Right lobe of liver (tissue), 6 donors: ENCODE measurements around the gene KRT84. TPM values are rescaled to one million over a fixed set of nuclear protein-coding genes. Genes with fewer than 3 reads are reported as not detected.

Source experiments
- ATAC-seq, 4 donors: fragments of 200-7000 bp; cut with Tn5 transposase; one replicate each; pipeline ENCODE4 v1.9.1; 2020; ENCODE audit warnings: mild to moderate bottlenecking in 4 of 4, moderate library complexity in 4 of 4
- DNase-seq, 3 donors: peaks; one replicate each; pipeline ENCODE4 v3.0.0-alpha.2; 2020
- H3K27ac ChIP-seq, 3 donors: fragments of 200-600 bp; one replicate each; pipeline ENCODE4 v1.8.0; 2022
- H3K27me3 ChIP-seq, 2 donors: fragments of 200-600 bp; one replicate each; pipeline ENCODE4 v1.8.0; 2022
- H3K36me3 ChIP-seq, 4 donors: fragments of 200-600 bp; sonication (generic) in 1 of 4; one replicate each; pipeline versions ENCODE4 v1.5.1 to v1.8.0; 2017 to 2022; ENCODE audit warnings: control low read depth in 1 of 4
- H3K4me1 ChIP-seq, 4 donors: fragments of 200-600 bp; sonication (generic) in 1 of 4; one replicate each; pipeline versions ENCODE4 v1.5.1 to v1.8.0; 2017 to 2022; ENCODE audit warnings: control low read depth in 1 of 4
- H3K4me3 ChIP-seq, 3 donors: fragments of 200-600 bp; one replicate each; pipeline ENCODE4 v1.8.0; 2022
- H3K9me3 ChIP-seq, 4 donors: fragments of 200-600 bp; sonication (generic) in 1 of 4; one replicate each; pipeline versions ENCODE4 v1.5.1 to v1.8.0; 2017 to 2022; ENCODE audit warnings: control low read depth in 1 of 4
- POLR2A ChIP-seq: fragments of 450-650 bp; IDR thresholded peaks from one replicate; pipeline ENCODE4 v1.6.1; 2017; ENCODE audit warnings: antibody characterized with exemption, mild to moderate bottlenecking
- WGBS: methylation state at CpG from one replicate; pipeline ENCODE4 v1.1.6; 2018; ENCODE audit warnings: low coverage, low lambda C conversion rate; ENCODE audit not compliant: insufficient coverage; ENCODE audit errors: missing lambda C conversion rate; 5-methylcytosine and 5-hydroxymethylcytosine counted together
- intact Hi-C, 2 donors: fragments of 100-400 bp; cut with DNase I; formaldehyde crosslinking; loops; one replicate each; pipeline versions ENCODE4 v1.11.2 to v1.14.1; 2022
- total RNA-seq, 6 experiments: library from RNA; depleted of rRNA in 2 of 6; stranded (reverse); fragments of >200 nt in 2 of 6; fragmentation: NEBNext Ultra II Directional in 3 of 6; extraction: Animal tissue kit (Norgen Biotek cat#: 25700) in 3 of 6; gene quantifications; one replicate each; pipeline versions ENCODE4 v1.1.0 to v1.2.4, GENCODE V29; 2016 to 2023
- TF ChIP-seq, protein P1 (sequence below), 4 donors: fragments of 200-600 bp in 3 of 4; fragments of 450-650 bp in 1 of 4; IDR thresholded peaks; one replicate each; pipeline versions ENCODE4 v1.5.1 to v1.8.0; 2016 to 2022; ENCODE audit warnings: antibody characterized with exemption in 4 of 4, mild to moderate bottlenecking in 2 of 4
- donor health status: DM: no; HTN: yes; CAD: no.
- donor health status: DM: no; HTN: no; CAD: no.
- donor health status: DM: no; HTN: no; CAD: no.
- donor health status: DM: no; HTN: yes; CAD: no.
- donor health status: DM: no; HTN: yes; CAD: no.

Gene KRT84
- total RNA-seq, 6 experiments from 2014 or later = not detected

DNA sequence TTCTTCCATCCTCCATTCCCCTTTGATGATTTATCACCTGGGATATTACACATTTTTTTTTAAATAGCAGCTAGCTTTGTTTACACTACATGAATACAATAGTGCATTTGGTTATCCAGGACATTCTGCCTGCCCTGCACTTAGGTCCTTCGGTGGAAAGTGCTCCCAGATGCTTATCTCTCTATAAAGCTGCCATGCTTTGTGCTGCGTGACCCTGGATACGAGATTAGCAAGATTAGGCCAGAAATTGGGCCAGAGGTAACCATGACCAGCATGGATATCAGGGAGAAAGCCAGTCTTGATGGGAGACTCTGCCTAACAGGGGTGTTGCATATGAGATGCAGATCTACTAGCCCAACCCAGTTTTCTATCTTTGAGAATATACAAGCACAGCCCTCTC, 52.1 kb downstream of the KRT84 start:
- no peak for DNase-seq
- intact Hi-C loops = no loop called here
- Histone ChIP-seq H3K36me3 (no peaks in the 10 kb centered on the region), H3K27ac (no peak overlapping the region), H3K4me1 (peaks cover 0 to 29% (median 4%) of the 10 kb centered on the region in 4 donors), H3K27me3 (no peaks in the 10 kb centered on the region), H3K4me3 (no peak overlapping the region), H3K9me3 (no peaks in the 10 kb centered on the region)
- WGBS = 70% methylated on average over 2 of the region's 3 CpGs
- no peak for ATAC-seq
- TF ChIP-seq, protein P1, sequence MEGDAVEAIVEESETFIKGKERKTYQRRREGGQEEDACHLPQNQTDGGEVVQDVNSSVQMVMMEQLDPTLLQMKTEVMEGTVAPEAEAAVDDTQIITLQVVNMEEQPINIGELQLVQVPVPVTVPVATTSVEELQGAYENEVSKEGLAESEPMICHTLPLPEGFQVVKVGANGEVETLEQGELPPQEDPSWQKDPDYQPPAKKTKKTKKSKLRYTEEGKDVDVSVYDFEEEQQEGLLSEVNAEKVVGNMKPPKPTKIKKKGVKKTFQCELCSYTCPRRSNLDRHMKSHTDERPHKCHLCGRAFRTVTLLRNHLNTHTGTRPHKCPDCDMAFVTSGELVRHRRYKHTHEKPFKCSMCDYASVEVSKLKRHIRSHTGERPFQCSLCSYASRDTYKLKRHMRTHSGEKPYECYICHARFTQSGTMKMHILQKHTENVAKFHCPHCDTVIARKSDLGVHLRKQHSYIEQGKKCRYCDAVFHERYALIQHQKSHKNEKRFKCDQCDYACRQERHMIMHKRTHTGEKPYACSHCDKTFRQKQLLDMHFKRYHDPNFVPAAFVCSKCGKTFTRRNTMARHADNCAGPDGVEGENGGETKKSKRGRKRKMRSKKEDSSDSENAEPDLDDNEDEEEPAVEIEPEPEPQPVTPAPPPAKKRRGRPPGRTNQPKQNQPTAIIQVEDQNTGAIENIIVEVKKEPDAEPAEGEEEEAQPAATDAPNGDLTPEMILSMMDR (IDR thresholded peaks at IDR 0.05) = no peak
- no peak for TF ChIP-seq POLR2A

DNA sequence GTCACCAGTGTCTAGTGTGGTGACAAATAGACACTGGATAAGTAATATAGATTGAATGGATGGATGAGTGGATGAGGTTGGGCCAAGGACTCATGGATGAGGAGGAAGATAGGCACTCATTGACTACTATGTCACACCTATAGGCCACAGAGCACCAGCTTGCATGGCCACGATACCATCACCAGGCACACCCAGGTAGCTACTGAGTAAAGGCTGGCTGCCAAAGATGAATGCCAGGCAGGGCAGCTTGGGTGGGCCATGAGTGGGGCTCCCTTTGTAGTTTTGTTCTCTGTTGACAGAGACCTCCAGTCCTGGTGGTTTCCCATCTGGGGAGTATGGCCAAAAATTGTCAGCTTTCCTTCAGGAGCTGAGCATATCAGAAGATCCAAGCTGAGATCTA, 53.1 kb downstream of the KRT84 start:
- no peak overlapping the region for H3K27ac ChIP-seq
- no peak for DNase-seq
- no peak overlapping the region for H3K4me3 ChIP-seq
- no peaks in the 10 kb centered on the region for H3K27me3 ChIP-seq
- peaks cover 0 to 29% (median 4%) of the 10 kb centered on the region in 4 donors for H3K4me1 ChIP-seq
- H3K9me3 ChIP-seq = no peaks in the 10 kb centered on the region
- WGBS = no CpG with 5 or more reads among the region's 1 CpG
- no peaks in the 10 kb centered on the region for H3K36me3 ChIP-seq
- intact Hi-C loops = no loop called here
- no peak for TF ChIP-seq POLR2A
- TF ChIP-seq, protein P1 (IDR thresholded peaks at IDR 0.05) = no peak
- ATAC-seq = no peak

DNA sequence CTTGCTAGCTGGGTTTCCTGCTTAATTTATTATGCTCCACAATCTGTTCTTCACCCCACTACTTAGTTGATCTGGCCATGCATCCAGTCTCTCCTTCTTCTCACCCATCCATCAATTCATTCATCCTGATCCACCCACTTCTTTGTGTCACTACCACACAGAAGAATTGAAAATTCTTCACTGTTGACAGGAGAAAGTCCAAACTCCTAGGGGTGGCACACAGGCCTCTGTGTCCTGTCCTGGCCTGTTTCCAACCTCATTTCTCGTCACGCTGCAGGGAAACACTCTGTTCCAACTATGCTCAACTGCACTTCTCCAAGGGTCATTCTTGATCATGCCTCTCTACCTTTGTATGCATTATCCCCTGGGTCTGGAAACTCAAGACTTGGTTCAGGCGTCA, 53.6 kb downstream of the KRT84 start:
- H3K27ac ChIP-seq = no peak overlapping the region
- H3K36me3 ChIP-seq = no peaks in the 10 kb centered on the region
- TF ChIP-seq, protein P1 (IDR thresholded peaks at IDR 0.05) = no peak
- TF ChIP-seq POLR2A = no peak
- intact Hi-C loops = no loop called here
- peak; percentile 33 to 52 (median 36) for ATAC-seq
- WGBS = 53% methylated on average over 3 of the region's 3 CpGs
- H3K4me3 ChIP-seq = no peak overlapping the region
- H3K9me3 ChIP-seq = no peaks in the 10 kb centered on the region
- no peaks in the 10 kb centered on the region for H3K27me3 ChIP-seq
- H3K4me1 ChIP-seq = peaks cover 0 to 29% (median 4%) of the 10 kb centered on the region in 4 donors
- no peak for DNase-seq

DNA sequence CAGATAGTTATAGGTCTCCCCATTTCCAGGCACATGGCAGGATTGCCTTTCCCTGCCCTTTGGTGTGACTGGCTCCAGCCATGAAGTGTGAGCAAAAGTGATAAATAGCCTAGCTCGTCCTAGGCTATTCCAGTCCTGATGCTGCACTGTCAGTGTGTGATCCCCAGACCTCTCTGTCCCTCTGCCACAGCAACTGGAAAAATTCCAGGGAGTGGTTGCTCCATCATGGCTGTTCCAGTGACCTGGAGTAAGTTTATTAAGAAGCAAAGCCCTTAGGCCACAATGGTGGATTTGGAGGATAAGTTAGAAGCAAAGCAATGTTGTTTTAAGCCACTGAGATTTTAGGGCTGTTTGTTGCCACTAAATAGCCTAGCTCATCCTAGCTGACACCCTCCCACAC, 54.4 kb downstream of the KRT84 start:
- ATAC-seq (peak in 1 of 4 donors; percentile 34), DNase-seq (peak in 1 of 3 donors; percentile 63)
- Histone ChIP-seq H3K4me1 (peaks cover 0 to 29% (median 4%) of the 10 kb centered on the region in 4 donors), H3K27ac (no peak overlapping the region), H3K27me3 (no peaks in the 10 kb centered on the region), H3K36me3 (no peaks in the 10 kb centered on the region), H3K9me3 (no peaks in the 10 kb centered on the region), H3K4me3 (no peak overlapping the region)
- no peak for TF ChIP-seq POLR2A
- TF ChIP-seq, protein P1 (IDR thresholded peaks at IDR 0.05) = no peak
- 60% methylated on average over 1 of the region's 1 CpG for WGBS
- intact Hi-C loops = no loop called here
